ENCODE results near the gene SNAPC1.
"Not testable (repeated sequence)": the region's sequence is repeated elsewhere in the genome, so short reads cannot be mapped to it uniquely, and the experiment has no call there.

Gene SNAPC1

GRCh38 chr14:61747342-61747741 is 14.9 kb upstream of the SNAPC1 start:
- H3K27ac ChIP-seq = no peak overlapping the region
- DNase-seq (ENCODE audit: low read depth, low spot score) = no peak

- DNase-seq (ENCODE audit: low read depth, low spot score) = no peak
- H3K27ac ChIP-seq = peak overlapping the region; percentile 68
Measured at GRCh38 chr14:61749264-61749663, 13.0 kb upstream of the SNAPC1 start.

- peak overlapping the region; percentile 68 for H3K27ac ChIP-seq
- no peak for DNase-seq (ENCODE audit: low read depth, low spot score)
Measured at GRCh38 chr14:61749867-61750266, 12.4 kb upstream of the SNAPC1 start.

GRCh38 chr14:61750708-61751474 is 11.3 kb upstream of the SNAPC1 start:
- peak; percentile 73 for DNase-seq (ENCODE audit: low read depth, low spot score)
- peak overlapping the region; percentile 68 for H3K27ac ChIP-seq

GRCh38 chr14:61751475-61751989 is 10.7 kb upstream of the SNAPC1 start:
- H3K27ac ChIP-seq = peak overlapping the region; percentile 68
- DNase-seq (ENCODE audit: low read depth, low spot score) = no peak

- H3K27ac ChIP-seq = peak overlapping the region; percentile 68
- no peak for DNase-seq (ENCODE audit: low read depth, low spot score)
Measured at GRCh38 chr14:61752626-61753025, 9.6 kb upstream of the SNAPC1 start.

GRCh38 chr14:61753631-61754030 is 8.6 kb upstream of the SNAPC1 start:
- peak overlapping the region; percentile 68 for H3K27ac ChIP-seq

GRCh38 chr14:61754627-61755381 is 7.4 kb upstream of the SNAPC1 start:
- no peak for DNase-seq (ENCODE audit: low read depth, low spot score)
- peak overlapping the region; percentile 72 for H3K27ac ChIP-seq

More at GRCh38 chr14:61753631-61754030, 8.6 kb upstream of the SNAPC1 start:
- DNase-seq (ENCODE audit: low read depth, low spot score) = no peak

GRCh38 chr14:61755382-61755742 is 6.9 kb upstream of the SNAPC1 start:
- peak overlapping the region; percentile 72 for H3K27ac ChIP-seq

GRCh38 chr14:61756135-61756534 is 6.1 kb upstream of the SNAPC1 start:
- DNase-seq (ENCODE audit: low read depth, low spot score) = no peak
- peak overlapping the region; percentile 72 for H3K27ac ChIP-seq

More at GRCh38 chr14:61755382-61755742, 6.9 kb upstream of the SNAPC1 start:
- DNase-seq (ENCODE audit: low read depth, low spot score) = not testable (repeated sequence)

GRCh38 chr14:61759878-61760277 is 2.3 kb upstream of the SNAPC1 start:
- DNase-seq (ENCODE audit: low read depth, low spot score) = no peak

GRCh38 chr14:61761557-61761956 is 663 bp upstream of the SNAPC1 start:
- H3K27ac ChIP-seq = peak overlapping the region; percentile 67
- DNase-seq (ENCODE audit: low read depth, low spot score) = no peak

More at GRCh38 chr14:61759878-61760277, 2.3 kb upstream of the SNAPC1 start:
- H3K27ac ChIP-seq = no peak overlapping the region

- H3K27ac ChIP-seq = peak overlapping the region; percentile 67
Measured at GRCh38 chr14:61764342-61765122, 2.3 kb downstream of the SNAPC1 start.

GRCh38 chr14:61765225-61765943 is 3.2 kb downstream of the SNAPC1 start:
- peak; percentile 26 for DNase-seq (ENCODE audit: low read depth, low spot score)
- peak overlapping the region; percentile 67 for H3K27ac ChIP-seq

More at GRCh38 chr14:61764342-61765122, 2.3 kb downstream of the SNAPC1 start:
- no peak for DNase-seq (ENCODE audit: low read depth, low spot score)

GRCh38 chr14:61766151-61766550 is 3.9 kb downstream of the SNAPC1 start:
- DNase-seq (ENCODE audit: low read depth, low spot score) = no peak
- peak overlapping the region; percentile 67 for H3K27ac ChIP-seq

- no peak for DNase-seq (ENCODE audit: low read depth, low spot score)
- no peak overlapping the region for H3K27ac ChIP-seq
Measured at GRCh38 chr14:61768240-61768639, 6.0 kb downstream of the SNAPC1 start.

GRCh38 chr14:61769893-61770292 is 7.7 kb downstream of the SNAPC1 start:
- no peak overlapping the region for H3K27ac ChIP-seq
- no peak for DNase-seq (ENCODE audit: low read depth, low spot score)

- DNase-seq (ENCODE audit: low read depth, low spot score) = no peak
- H3K27ac ChIP-seq = no peak overlapping the region
Measured at GRCh38 chr14:61774861-61775260, 12.6 kb downstream of the SNAPC1 start.

GRCh38 chr14:61780125-61780524 is 17.9 kb downstream of the SNAPC1 start:
- DNase-seq (ENCODE audit: low read depth, low spot score) = no peak
- H3K27ac ChIP-seq = no peak overlapping the region

GRCh38 chr14:61797309-61797708 is 35.1 kb downstream of the SNAPC1 start:
- H3K27ac ChIP-seq = no peak overlapping the region
- no peak for DNase-seq (ENCODE audit: low read depth, low spot score)
